BJ (cell line): Measurements from ENCODE around the gene ZNF611. TPM values are rescaled to one million over a fixed set of nuclear protein-coding genes. Genes with fewer than 3 reads are reported as not detected.
"Not testable (repeated sequence)": the region's sequence is repeated elsewhere in the genome, so short reads cannot be mapped to it uniquely, and the experiment has no call there.

Experiments used
- CTCF ChIA-PET: fragments of 350-600 bp; formaldehyde crosslinking; extraction: SDS; loops from one replicate; lab custom pipeline; 2021; ENCODE audit warnings: antibody characterized with exemption, inconsistent platforms; lab: Yijun Ruan, JAX
- POLR2A ChIA-PET: fragments of 300-600 bp; sonication (Branson Sonifier 250); formaldehyde crosslinking; extraction: SDS; loops from one replicate; lab custom pipeline; 2021; ENCODE audit warnings: antibody characterized with exemption; lab: Charles Lee
- DNase-seq: peaks from one replicate; pipeline ENCODE4 v3.0.0-alpha.2; 2011; ENCODE audit warnings: low read depth
- H3K27me3 ChIP-seq: 2 replicates; pipeline ENCODE4 v1.6.0; 2011; ENCODE audit warnings: low read length; ENCODE audit not compliant: control insufficient read depth, insufficient read depth
- H3K36me3 ChIP-seq: 2 replicates; pipeline ENCODE4 v1.5.1; 2011; ENCODE audit warnings: low read length; ENCODE audit not compliant: control insufficient read depth, insufficient read depth
- H3K4me3 ChIP-seq: 2 replicates; pipeline ENCODE4 v1.5.1; 2011; ENCODE audit warnings: low read depth, mild to moderate bottlenecking, control low read depth, low read length
- CTCF ChIP-seq: IDR thresholded peaks from 2 replicates; pipeline ENCODE4 v1.5.1; 2011; ENCODE audit warnings: low read depth, mild to moderate bottlenecking, control low read depth, inconsistent platforms, low read length, moderate library complexity; ENCODE audit not compliant: insufficient read depth
- polyA plus RNA-seq: library from polyadenylated mRNA; depleted of rRNA; stranded (reverse); fragments of >200 nt; gene quantifications from 2 replicates; pipeline ENCODE4 v1.2.3, GENCODE V29; 2011

Gene ZNF611
- polyA plus RNA-seq, 1 experiment: 2.4 TPM

GRCh38 chr19:52685811-52686210, 49.0 kb downstream of the ZNF611 start:
- ChIA-PET CTCF (no interaction called here), POLR2A (no interaction called here)
- Histone ChIP-seq H3K27me3 (no peaks in the 10 kb centered on the region), H3K4me3 (no peak overlapping the region), H3K36me3 (peaks cover 1% of the 10 kb centered on the region)
- no peak for DNase-seq
- TF ChIP-seq CTCF: no peak

GRCh38 chr19:52681216-52681615, 53.6 kb downstream of the ZNF611 start:
- CTCF ChIA-PET: interaction anchor here (0.5 kb wide), 1 partner anchor 50 kb away, joined by 3 read pairs; no protein-coding TSS in a partner anchor
- H3K27me3 ChIP-seq, POLR2A ChIA-PET, H3K4me3 ChIP-seq, H3K36me3 ChIP-seq, DNase-seq: not testable (repeated sequence)

- Histone ChIP-seq H3K27me3 (no peaks in the 10 kb centered on the region), H3K4me3 (no peak overlapping the region), H3K36me3 (peaks cover 1% of the 10 kb centered on the region)
- POLR2A ChIA-PET: no interaction called here
- no peak for TF ChIP-seq CTCF
- CTCF ChIA-PET: interaction anchor here (1.4 kb wide), 1 partner anchor 23 kb away, joined by 3 read pairs; no protein-coding TSS in a partner anchor
- no peak for DNase-seq
Observed at GRCh38 chr19:52679598-52679997, 55.2 kb downstream of the ZNF611 start.

- DNase-seq, H3K36me3 ChIP-seq, CTCF ChIA-PET, POLR2A ChIA-PET, H3K4me3 ChIP-seq, H3K27me3 ChIP-seq: not testable (repeated sequence)
Observed at GRCh38 chr19:52675239-52675638, 59.6 kb downstream of the ZNF611 start.

GRCh38 chr19:52673014-52673413, 61.8 kb downstream of the ZNF611 start:
- ChIA-PET POLR2A (interaction anchor here (0.7 kb wide), 1 partner anchor 16 kb away, joined by 4 read pairs; no protein-coding TSS in a partner anchor), CTCF (interaction anchor here (0.6 kb wide), 1 partner anchor 315 kb away, joined by 5 read pairs; no protein-coding TSS in a partner anchor)
- Histone ChIP-seq H3K27me3 (no peaks in the 10 kb centered on the region), H3K4me3 (no peak overlapping the region), H3K36me3 (peaks cover 2% of the 10 kb centered on the region; the same call in 1 of the 2 replicates)
- TF ChIP-seq CTCF: no peak
- DNase-seq: no peak

GRCh38 chr19:52670046-52670445, 64.8 kb downstream of the ZNF611 start:
- CTCF ChIA-PET: no interaction called here
- Histone ChIP-seq H3K4me3 (no peak overlapping the region), H3K27me3 (no peaks in the 10 kb centered on the region), H3K36me3 (peaks cover 2% of the 10 kb centered on the region; the same call in 1 of the 2 replicates)
- TF ChIP-seq CTCF: no peak
- no peak for DNase-seq
- POLR2A ChIA-PET: no interaction called here
